ENCODE measurements around the gene ZBTB21.

DNA sequence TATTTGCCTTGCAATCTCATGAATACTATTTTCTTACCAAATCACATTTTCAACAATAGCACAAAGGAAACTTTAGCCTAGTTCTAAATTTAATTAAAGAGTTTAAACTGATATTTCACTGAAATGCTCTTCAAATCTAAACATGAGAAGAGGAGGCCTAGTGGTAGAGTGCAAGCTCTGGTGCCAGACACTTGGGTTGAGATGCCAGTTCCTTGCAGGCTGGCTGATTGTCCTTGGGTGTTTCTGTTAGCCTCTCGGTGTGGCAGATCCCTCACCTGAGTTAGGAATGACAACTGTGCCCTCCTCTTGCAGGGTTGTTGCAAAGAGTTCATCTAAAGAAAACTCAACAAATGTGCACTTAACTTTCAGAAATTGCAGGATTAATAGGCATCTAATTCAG lies 12.5 kb downstream of the ZBTB21 start:
- TF ChIP-seq, protein P1, sequence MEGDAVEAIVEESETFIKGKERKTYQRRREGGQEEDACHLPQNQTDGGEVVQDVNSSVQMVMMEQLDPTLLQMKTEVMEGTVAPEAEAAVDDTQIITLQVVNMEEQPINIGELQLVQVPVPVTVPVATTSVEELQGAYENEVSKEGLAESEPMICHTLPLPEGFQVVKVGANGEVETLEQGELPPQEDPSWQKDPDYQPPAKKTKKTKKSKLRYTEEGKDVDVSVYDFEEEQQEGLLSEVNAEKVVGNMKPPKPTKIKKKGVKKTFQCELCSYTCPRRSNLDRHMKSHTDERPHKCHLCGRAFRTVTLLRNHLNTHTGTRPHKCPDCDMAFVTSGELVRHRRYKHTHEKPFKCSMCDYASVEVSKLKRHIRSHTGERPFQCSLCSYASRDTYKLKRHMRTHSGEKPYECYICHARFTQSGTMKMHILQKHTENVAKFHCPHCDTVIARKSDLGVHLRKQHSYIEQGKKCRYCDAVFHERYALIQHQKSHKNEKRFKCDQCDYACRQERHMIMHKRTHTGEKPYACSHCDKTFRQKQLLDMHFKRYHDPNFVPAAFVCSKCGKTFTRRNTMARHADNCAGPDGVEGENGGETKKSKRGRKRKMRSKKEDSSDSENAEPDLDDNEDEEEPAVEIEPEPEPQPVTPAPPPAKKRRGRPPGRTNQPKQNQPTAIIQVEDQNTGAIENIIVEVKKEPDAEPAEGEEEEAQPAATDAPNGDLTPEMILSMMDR (IDR thresholded peaks at IDR 0.05), result no peak
- TF ChIP-seq, protein P2, sequence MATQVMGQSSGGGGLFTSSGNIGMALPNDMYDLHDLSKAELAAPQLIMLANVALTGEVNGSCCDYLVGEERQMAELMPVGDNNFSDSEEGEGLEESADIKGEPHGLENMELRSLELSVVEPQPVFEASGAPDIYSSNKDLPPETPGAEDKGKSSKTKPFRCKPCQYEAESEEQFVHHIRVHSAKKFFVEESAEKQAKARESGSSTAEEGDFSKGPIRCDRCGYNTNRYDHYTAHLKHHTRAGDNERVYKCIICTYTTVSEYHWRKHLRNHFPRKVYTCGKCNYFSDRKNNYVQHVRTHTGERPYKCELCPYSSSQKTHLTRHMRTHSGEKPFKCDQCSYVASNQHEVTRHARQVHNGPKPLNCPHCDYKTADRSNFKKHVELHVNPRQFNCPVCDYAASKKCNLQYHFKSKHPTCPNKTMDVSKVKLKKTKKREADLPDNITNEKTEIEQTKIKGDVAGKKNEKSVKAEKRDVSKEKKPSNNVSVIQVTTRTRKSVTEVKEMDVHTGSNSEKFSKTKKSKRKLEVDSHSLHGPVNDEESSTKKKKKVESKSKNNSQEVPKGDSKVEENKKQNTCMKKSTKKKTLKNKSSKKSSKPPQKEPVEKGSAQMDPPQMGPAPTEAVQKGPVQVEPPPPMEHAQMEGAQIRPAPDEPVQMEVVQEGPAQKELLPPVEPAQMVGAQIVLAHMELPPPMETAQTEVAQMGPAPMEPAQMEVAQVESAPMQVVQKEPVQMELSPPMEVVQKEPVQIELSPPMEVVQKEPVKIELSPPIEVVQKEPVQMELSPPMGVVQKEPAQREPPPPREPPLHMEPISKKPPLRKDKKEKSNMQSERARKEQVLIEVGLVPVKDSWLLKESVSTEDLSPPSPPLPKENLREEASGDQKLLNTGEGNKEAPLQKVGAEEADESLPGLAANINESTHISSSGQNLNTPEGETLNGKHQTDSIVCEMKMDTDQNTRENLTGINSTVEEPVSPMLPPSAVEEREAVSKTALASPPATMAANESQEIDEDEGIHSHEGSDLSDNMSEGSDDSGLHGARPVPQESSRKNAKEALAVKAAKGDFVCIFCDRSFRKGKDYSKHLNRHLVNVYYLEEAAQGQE (IDR thresholded peaks at IDR 0.05; ENCODE audit: insufficient read depth in 1 of 2, low read depth in 2 of 2, low read length in 1 of 2), result no peak
- TF ChIP-seq TCF7L2 (IDR thresholded peaks at IDR 0.05; ENCODE audit: low read depth, low read length), result no peak
